Transverse colon (tissue), 3 donors: ENCODE results near the gene SIT1.

ENCODE experiments used
- CTCF ChIP-seq, 5 experiments: fragments of 200-600 bp in 3 of 5; fragments of 450-650 bp in 2 of 5; sonication (generic) in 3 of 5; IDR thresholded peaks; 1 replicate in 2 of 5; 2 replicates in 3 of 5; pipeline ENCODE4 v1.5.1; 2016 to 2017; ENCODE audit warnings: antibody characterized with exemption in 5 of 5, inconsistent platforms in 3 of 5, mild to moderate bottlenecking in 2 of 5, moderate library complexity in 1 of 5
- POLR2A ChIP-seq: fragments of 450-650 bp; IDR thresholded peaks from one replicate; pipeline ENCODE4 v1.6.1; 2016; ENCODE audit warnings: antibody characterized with exemption, mild to moderate bottlenecking, moderate library complexity

GRCh38 chr9:35612843-35613242 is 37.9 kb downstream of the SIT1 start:
- TF ChIP-seq POLR2A (no peak), CTCF (IDR thresholded peaks at IDR 0.05) (no peak)
